NCI-H2171 (cell line): Measurements from ENCODE around the gene FBRS.
"Not testable (repeated sequence)": the region's sequence is repeated elsewhere in the genome, so short reads cannot be mapped to it uniquely, and the experiment has no call there.

ENCODE experiments used
- DNase-seq: peaks from one replicate; lab custom pipeline; 2025; lab: John Stamatoyannopoulos, UW

The FBRS gene

GRCh38 chr16:30665155-30665829 lies 7.1 kb downstream of the FBRS start:
- no peak for DNase-seq

- DNase-seq: no peak
Measured at GRCh38 chr16:30665830-30666190, 7.6 kb downstream of the FBRS start.

DNA sequence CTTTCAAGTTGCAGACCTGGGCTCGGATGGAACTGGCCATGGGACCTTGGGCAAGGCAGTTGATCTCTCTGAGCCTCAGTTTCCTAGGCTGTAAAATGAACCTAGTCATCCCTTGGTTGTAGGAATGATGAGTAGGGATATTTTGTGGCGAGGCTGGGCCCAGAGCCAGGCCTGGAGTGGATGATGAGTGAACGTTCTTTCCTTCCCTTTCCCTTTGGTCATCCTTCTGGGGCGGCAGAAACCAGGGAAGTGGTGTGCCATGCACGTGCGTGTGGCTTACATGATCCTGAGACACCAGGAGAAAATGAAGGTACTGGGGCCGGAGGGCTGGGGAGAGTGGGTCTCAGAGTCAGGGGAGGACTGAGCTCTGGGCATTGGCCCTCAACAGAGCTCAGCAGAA lies 8.4 kb downstream of the FBRS start:
- DNase-seq: no peak

GRCh38 chr16:30667361-30667905 lies 9.2 kb downstream of the FBRS start:
- DNase-seq: no peak

GRCh38 chr16:30668393-30668792 lies 10.2 kb downstream of the FBRS start:
- no peak for DNase-seq

DNA sequence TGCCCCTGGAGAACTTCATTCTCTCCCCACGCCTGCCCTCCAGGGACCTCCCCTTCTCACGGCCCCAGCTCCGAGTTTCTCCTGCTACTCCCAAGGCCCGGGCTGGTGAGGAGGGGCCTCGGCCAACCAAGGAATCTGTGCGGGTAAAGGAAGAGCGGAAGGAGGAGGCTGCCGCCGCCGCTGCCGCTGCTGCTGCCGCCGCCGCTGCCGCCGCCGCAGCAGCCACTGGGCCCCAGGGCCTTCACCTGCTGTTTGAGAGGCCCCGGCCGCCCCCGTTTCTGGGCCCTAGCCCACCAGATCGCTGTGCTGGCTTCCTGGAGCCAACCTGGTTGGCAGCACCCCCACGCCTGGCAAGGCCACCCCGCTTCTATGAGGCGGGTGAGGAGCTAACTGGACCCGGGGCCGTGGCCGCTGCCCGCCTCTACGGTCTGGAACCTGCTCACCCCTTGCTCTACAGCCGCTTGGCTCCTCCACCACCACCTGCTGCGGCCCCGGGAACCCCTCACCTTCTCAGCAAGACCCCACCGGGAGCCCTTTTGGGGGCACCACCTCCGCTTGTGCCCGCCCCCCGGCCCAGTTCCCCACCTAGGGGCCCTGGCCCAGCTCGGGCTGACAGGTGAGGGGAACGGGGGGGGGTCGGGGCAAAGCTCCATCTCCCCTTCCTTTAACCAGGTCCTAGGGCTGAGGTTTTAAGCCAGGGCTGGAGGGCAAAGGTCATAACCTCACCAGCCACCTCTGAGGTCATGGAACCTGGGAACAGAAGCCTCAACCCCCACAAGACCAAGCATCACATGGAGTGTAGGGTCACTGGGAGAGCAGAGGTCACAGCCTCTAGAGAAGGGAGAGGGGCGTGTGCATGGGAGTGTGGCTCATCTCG lies 11.0 kb downstream of the FBRS start:
- DNase-seq: no peak

DNA sequence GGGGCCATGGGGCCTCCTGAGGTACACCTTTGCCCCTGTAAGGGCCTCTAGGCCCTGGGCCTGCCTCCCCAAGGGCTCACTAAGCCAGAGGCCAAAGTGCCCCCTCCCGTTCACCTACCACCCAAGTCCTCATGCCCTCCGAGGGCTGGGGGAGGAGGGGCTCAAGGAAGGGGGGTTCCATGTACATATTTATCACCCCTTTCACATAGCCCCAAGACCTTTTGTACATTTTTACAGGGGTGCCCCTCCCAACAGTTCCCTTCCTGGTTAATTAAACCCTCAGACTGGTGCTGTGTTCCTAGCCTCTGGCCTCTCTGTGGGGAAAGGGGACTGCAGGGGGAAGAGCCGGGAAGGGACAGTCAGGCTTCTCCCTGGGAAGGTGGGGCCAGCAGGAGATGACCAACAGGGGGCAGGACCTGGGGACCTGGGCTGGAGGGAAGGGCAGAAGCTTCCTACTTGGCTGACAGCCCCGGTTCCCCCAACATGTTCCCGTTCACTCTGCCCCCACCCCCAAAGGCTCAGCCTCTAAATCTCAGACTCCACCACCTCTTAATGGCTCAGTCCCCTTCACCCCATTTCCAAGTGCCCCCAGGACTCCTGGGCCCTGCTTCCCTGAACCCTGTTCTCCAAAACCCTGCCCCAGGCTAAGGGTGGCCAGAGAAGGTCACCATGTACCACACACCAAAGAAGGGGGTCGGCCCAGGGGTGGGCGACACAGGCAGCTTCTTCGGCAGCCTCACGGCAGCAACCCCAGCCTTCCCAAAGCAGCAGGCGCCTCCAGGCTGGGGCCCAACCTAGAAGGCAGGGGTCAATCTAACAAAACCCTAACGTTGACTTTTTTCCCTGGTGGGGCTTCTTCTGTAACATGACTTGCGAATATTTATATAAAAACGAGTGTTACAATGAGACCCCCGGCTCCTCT lies 11.9 kb downstream of the FBRS start:
- DNase-seq: no peak

DNA sequence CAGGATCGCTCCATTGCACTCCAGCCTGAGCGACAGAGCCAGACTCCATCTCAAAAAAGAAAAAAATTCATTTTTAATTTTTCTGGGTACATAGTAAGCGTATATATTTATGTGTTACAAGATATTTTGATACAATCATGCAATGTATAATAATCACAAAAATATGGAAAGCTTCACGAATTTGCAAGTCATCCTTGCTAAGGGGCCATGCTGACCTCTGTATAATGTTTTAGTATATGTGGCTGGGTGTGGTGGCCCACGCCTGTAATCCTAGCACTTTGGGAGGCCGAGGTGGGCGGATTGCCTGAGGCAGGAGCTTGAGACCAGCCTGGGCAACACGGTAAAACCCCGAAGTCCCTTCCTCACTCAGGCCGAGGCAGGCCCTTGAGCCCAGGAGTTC lies 16.9 kb downstream of the FBRS start:
- no peak for DNase-seq

DNA sequence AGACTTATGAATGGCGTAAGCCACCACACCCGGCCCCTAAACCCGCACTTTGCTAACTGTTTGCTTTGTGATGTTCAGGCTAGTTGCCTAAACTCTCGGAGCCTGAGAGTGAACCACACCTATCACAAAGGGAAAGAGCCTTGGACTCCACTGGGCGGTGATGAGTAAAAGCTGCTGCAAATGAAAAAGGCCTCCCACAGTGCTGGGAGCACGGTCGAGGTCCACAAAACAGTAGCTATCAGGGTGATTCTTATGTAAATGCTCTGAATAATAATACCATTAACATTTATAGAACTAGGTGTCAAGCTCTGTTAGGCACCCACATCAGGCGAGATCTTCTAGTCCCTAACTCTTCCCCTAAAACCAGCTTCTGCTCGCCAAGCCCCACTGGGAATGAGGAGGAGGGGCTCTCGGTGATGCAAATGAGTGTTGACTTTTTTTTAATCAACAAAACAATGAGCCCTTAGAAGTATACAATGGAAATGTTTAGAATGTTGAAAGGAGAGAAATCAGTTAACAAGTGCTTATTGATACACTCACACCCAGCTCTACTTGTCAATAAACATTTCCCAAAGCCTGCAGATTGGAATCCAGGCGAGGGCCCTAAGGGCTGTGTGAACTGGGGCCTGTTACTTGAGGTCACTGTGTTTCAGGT lies 19.8 kb downstream of the FBRS start:
- DNase-seq: no peak

DNA sequence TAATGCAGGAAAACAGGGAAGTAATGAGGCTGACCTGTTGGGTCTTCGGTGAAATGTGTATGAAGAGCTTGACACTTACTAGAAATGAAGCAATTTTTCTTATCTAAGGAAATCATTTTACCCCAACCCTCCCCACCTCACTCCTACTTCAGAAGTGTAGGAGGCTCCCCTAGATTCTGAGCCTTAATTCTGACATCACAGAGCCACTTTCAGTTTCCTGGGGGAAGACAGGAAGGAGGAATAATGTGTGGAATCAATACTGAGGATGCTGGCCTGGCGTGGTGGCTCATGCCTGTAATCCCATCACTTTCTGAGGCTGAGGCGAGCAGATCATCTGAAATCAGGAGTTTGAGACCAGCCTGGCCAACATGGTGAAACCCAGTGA lies 20.3 kb downstream of the FBRS start:
- no peak for DNase-seq

DNA sequence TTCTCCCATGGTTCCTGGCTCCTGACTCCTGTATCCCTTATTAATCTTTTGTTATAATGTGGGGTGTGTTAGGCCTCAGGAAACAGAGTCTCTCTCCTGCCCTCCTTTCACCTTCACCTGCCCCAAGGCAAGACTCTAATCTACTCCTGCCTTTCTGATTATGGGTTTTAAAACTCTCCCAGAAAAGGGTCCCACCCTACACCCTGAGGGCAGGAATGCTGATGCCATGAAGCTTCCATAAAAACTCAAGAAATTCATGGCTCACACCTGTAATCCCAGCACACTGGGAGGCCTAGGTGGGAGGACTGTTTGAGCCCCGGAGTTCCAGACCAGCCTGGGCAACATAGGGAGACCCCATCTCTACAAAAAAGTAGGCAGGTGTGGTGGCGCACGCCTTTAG lies 22.1 kb downstream of the FBRS start:
- no peak for DNase-seq

- DNase-seq: no peak
Measured at GRCh38 chr16:30688701-30689100, 30.5 kb downstream of the FBRS start.

DNA sequence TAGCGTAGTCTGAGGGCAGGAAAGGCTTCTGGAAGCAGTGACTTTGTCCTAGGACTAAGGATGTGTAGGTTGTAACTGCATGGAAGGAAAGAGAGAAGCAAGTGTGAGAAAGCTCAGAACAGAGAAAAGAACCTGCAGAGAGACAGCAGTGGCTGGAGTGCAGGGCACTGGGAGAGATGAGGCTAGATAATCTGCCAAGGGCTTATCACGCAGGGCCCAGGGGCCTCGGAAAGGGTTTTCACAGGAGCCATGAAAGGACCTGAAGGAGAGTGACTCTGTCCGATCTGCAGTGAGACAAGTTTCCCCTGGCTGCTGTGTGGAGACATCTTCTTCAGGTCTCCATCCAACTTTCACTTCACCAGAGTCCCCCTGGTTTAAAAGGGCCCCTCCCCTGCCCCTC lies 33.7 kb downstream of the FBRS start:
- DNase-seq: no peak

DNA sequence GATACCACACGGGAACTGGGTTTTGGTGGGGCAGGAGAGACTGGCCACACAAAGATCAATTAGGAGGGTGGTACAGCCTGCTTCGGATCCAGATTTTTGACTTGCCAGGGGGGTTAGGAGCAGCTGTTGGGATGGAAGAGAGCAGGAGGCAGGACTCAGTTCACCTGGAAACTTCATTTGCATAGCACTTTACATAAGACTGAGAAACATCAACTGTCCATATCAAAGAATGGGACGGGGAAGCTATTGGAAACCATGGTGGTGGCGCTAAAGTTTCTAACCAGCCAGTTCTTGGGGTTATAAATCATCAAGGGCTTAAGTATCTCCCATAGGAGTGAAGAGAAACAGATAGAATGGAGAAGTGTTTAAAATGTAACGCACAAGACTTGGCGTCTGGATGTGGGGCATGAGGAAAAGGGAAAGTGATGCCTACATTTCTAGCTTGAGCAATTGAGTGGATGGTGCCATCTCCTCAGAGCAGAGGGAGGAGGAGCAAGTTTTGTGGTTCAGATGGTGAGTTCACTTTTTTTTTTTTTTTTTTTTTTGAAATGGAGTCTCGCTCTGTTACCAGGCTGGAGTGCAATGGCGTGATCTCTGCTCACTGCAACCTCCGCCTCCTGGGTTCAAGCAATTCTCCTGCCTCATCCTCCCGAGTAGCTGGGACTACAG lies 34.3 kb downstream of the FBRS start:
- no peak for DNase-seq

- DNase-seq: no peak
Measured at GRCh38 chr16:30694926-30695693, 36.9 kb downstream of the FBRS start.

- not testable (repeated sequence) for DNase-seq
Measured at GRCh38 chr16:30696646-30697045, 38.4 kb downstream of the FBRS start.

DNA sequence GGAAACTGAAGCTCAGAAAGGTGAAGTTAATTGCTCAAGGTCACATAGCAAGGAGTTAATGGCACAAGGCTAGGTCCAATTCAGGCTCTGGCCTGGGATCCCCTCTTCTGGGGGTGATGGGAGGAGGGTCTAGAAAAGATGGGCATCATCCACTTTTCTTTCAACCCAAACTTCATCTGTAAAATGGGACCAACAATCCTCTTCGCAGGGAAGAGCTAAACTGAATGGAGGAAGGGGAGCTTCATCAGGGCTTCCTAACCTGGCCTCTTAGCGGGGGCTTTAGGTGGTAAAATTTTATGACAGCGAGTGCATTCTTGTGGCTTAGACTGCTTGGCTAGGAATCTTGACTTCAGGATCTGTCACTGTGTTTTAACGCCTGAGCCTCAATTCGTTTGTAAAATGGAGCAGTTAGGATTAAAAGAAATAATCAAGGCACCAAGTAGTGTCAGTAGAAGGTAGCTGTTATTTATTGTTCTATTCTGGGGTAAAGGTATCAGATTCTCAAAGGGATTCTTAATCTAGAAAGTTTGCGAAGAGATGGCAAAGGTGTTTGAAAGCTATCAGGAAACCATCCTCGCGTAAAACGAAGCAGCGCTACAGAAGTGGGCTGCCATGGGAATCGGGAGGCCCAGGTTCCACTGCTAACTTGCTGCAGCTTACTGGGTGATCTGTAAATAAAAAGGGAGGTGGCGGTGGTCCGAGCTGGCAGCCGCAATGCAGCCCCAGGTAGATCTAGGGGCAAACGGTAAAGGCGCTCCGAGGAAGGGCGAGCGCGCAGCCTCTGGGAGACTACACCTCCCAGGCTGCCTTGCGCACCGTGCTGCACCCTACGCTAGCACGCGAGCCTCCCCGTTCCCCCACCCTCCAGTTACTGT lies 39.3 kb downstream of the FBRS start:
- DNase-seq: peak; percentile 96

GRCh38 chr16:30698139-30698815 lies 40.0 kb downstream of the FBRS start:
- peak; percentile 92 for DNase-seq
